OCI-LY7 (cell line): Measurements from ENCODE around the gene CDC20B.

ENCODE experiments used
- EZH2phosphoT487 ChIP-seq: fragments of 200-600 bp; sonication (generic); IDR thresholded peaks from 2 replicates; pipeline ENCODE4 v1.6.1; 2018; ENCODE audit warnings: low read depth, borderline replicate concordance, mild to moderate bottlenecking, mixed run types, antibody characterized with exemption, low read length, moderate library complexity, mixed read lengths
- TF ChIP-seq, protein P1 (sequence below): fragments of 200-600 bp; sonication (generic); conservative IDR thresholded peaks from 2 replicates; pipeline ENCODE4 v1.5.1; 2014; ENCODE audit warnings: mild to moderate bottlenecking, antibody characterized with exemption, low read length, moderate library complexity, mixed read lengths

DNA sequence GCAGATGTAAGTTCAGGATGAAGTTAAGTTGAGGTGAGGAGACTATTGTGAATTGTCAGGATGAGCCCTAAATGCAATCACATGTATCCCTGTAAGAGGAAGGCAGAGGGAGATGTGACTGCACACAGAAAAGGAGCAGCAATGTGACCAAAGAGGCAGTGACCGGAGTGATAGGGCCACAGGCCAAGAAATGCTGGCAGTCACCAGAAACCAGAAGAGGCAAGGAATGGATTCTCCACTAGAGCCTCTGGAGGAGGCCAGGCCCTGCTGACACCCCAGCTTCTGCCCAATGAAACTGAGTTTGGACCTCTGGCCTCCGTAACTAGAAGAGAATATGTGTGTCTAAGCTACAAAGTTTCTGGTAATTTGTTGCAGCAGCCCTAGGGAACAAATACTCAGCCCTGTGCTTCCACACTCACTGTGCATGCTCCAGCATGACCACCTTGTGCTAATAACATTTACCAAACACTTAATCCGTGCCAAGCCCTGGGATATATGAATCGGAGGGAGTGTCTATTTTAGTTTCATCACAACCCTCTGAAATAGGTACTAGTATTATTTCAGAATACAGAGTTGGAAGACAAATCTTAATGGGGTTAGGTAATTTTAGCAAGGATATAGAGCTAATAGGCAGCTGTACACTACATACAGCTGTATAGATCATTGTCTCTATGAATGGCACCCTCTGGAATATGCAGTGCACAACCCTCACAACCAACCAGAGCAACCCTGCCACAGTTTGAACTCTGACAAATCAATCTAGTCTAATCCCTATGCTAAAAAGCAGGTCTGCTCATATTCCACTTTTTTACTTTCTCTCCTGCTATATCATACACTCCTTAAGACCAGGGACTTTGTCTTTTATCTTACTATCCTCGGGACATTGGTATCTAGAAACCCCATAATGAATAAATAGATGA lies 20.8 kb downstream of the CDC20B start:
- TF ChIP-seq, protein P1, sequence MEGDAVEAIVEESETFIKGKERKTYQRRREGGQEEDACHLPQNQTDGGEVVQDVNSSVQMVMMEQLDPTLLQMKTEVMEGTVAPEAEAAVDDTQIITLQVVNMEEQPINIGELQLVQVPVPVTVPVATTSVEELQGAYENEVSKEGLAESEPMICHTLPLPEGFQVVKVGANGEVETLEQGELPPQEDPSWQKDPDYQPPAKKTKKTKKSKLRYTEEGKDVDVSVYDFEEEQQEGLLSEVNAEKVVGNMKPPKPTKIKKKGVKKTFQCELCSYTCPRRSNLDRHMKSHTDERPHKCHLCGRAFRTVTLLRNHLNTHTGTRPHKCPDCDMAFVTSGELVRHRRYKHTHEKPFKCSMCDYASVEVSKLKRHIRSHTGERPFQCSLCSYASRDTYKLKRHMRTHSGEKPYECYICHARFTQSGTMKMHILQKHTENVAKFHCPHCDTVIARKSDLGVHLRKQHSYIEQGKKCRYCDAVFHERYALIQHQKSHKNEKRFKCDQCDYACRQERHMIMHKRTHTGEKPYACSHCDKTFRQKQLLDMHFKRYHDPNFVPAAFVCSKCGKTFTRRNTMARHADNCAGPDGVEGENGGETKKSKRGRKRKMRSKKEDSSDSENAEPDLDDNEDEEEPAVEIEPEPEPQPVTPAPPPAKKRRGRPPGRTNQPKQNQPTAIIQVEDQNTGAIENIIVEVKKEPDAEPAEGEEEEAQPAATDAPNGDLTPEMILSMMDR: no peak
- TF ChIP-seq EZH2phosphoT487: no peak
